NCI-H1694 treated with DMSO at 0.1 percent for 48 hours (cell line): Measurements from ENCODE around the gene ABCA4.
A peak's percentile ranks its signal among the peaks of the same experiment; 100 is the strongest.
"Not testable (repeated sequence)": the region's sequence is repeated elsewhere in the genome, so short reads cannot be mapped to it uniquely, and the experiment has no call there.

Experiments used
- DNase-seq: peaks from one replicate; lab custom pipeline; 2025; lab: John Stamatoyannopoulos, UW

Gene ABCA4

GRCh38 chr1:93979040-93979717, 141.8 kb downstream of the ABCA4 start:
- DNase-seq = no peak

GRCh38 chr1:93977598-93977945, 143.4 kb downstream of the ABCA4 start:
- no peak for DNase-seq

- no peak for DNase-seq
These were observed 144.0 kb downstream of the ABCA4 start for GRCh38 chr1:93976711-93977597.

GRCh38 chr1:93976291-93976690, 144.7 kb downstream of the ABCA4 start:
- no peak for DNase-seq

GRCh38 chr1:93972341-93972740, 148.6 kb downstream of the ABCA4 start:
- DNase-seq = no peak

GRCh38 chr1:93969887-93970286, 151.1 kb downstream of the ABCA4 start:
- no peak for DNase-seq

- no peak for DNase-seq
These were observed 151.6 kb downstream of the ABCA4 start for GRCh38 chr1:93969371-93969770.

- peak; percentile 83 for DNase-seq
These were observed 153.6 kb downstream of the ABCA4 start for GRCh38 chr1:93967306-93967705.

- DNase-seq = no peak
These were observed 155.1 kb downstream of the ABCA4 start for GRCh38 chr1:93965888-93966287.

- no peak for DNase-seq
These were observed 155.7 kb downstream of the ABCA4 start for GRCh38 chr1:93965256-93965655.

- DNase-seq = no peak
These were observed 156.2 kb downstream of the ABCA4 start for GRCh38 chr1:93964777-93965200.

- no peak for DNase-seq
These were observed 156.7 kb downstream of the ABCA4 start for GRCh38 chr1:93964096-93964776.

GRCh38 chr1:93963585-93963984, 157.4 kb downstream of the ABCA4 start:
- no peak for DNase-seq

GRCh38 chr1:93961906-93962305, 159.0 kb downstream of the ABCA4 start:
- no peak for DNase-seq

- DNase-seq = no peak
These were observed 159.5 kb downstream of the ABCA4 start for GRCh38 chr1:93961443-93961842.

- no peak for DNase-seq
These were observed 160.3 kb downstream of the ABCA4 start for GRCh38 chr1:93960641-93961147.

GRCh38 chr1:93959413-93959812, 161.5 kb downstream of the ABCA4 start:
- DNase-seq = no peak

- no peak for DNase-seq
These were observed 162.2 kb downstream of the ABCA4 start for GRCh38 chr1:93958726-93959100.

GRCh38 chr1:93958032-93958725, 162.8 kb downstream of the ABCA4 start:
- no peak for DNase-seq

- DNase-seq = no peak
These were observed 165.2 kb downstream of the ABCA4 start for GRCh38 chr1:93955765-93956164.

- DNase-seq = not testable (repeated sequence)
These were observed 173.8 kb downstream of the ABCA4 start for GRCh38 chr1:93947002-93947686.
